HepG2 (cell line): Measurements from ENCODE around the gene C19orf18. TPM values are rescaled to one million over a fixed set of nuclear protein-coding genes. Genes with fewer than 3 reads are reported as not detected.

ENCODE experiments used
- ATRX ChIP-seq: sonication (generic); formaldehyde crosslinking; IDR thresholded peaks from 2 replicates; pipeline ENCODE4 v1.4.0; 2020; ENCODE audit warnings: missing genetic modification reagents, borderline replicate concordance
- HCFC1 ChIP-seq: fragments of 150-350 bp; IDR thresholded peaks from 2 replicates; pipeline ENCODE4 v1.6.1; 2014; ENCODE audit warnings: low read depth, low read length
- HMG20B ChIP-seq: conservative IDR thresholded peaks from 2 replicates; pipeline ENCODE4 v1.6.1; 2016; ENCODE audit warnings: missing genetic modification reagents, missing compliant biosample characterization
- HNRNPH1 ChIP-seq: fragments of 200-400 bp; formaldehyde crosslinking; optimal IDR thresholded peaks from 2 replicates; pipeline ENCODE3; 2017; ENCODE audit warnings: mild to moderate bottlenecking, low read depth, low read length
- IKZF4 ChIP-seq: sonication (generic); formaldehyde crosslinking; IDR thresholded peaks from 2 replicates; pipeline ENCODE4 v1.5.1; 2020; ENCODE audit warnings: borderline replicate concordance, mild to moderate bottlenecking, low read depth, missing genetic modification reagents; ENCODE audit errors: not compliant biosample characterization
- KMT2B ChIP-seq: IDR thresholded peaks from 2 replicates; pipeline ENCODE4 v1.6.1; 2016; ENCODE audit warnings: missing genetic modification reagents, missing compliant biosample characterization
- SP140L ChIP-seq: sonication (generic); formaldehyde crosslinking; IDR thresholded peaks from 2 replicates; pipeline ENCODE4 v1.4.0; 2020; ENCODE audit warnings: missing genetic modification reagents, borderline replicate concordance
- TCF7 ChIP-seq: sonication (generic); IDR thresholded peaks from 2 replicates; pipeline ENCODE4 v1.6.1; 2016; ENCODE audit warnings: antibody characterized with exemption, low read depth
- ZNF30 ChIP-seq: sonication (generic); formaldehyde crosslinking; IDR thresholded peaks from 2 replicates; pipeline ENCODE4 v1.5.0; 2020; ENCODE audit warnings: mild to moderate bottlenecking, missing genetic modification reagents
- polyA plus RNA-seq, 8 experiments: library from polyadenylated mRNA; depleted of rRNA in 3 of 8; stranded (reverse) in 7 of 8; unstranded in 1 of 8; fragments of >200 nt; fragmentation: Illumina TruSeq in 4 of 8; extraction: Trizol in 4 of 8; gene quantifications; 2 replicates each; pipeline versions ENCODE4 v1.2.1 to v1.2.3, GENCODE V29; 2011 to 2016; ENCODE audit warnings: low read depth in 4 of 8, missing spikeins in 1 of 8, mixed read lengths in 1 of 8; ENCODE audit not compliant: insufficient read depth in 1 of 8
- total RNA-seq, 5 experiments: library from RNA; depleted of rRNA; stranded (reverse); fragments of >200 nt; fragmentation: Illumina TruSeq; extraction: Trizol; gene quantifications; 2 replicates each; pipeline ENCODE4 v1.2.3, GENCODE V29; 2016; ENCODE audit warnings: low read depth in 1 of 5
- TF ChIP-seq, protein P1 (sequence below): sonication (generic); formaldehyde crosslinking; conservative IDR thresholded peaks from 2 replicates; pipeline ENCODE4 v1.4.0; 2020; ENCODE audit warnings: missing genetic modification reagents
- TF ChIP-seq, protein P2 (sequence below): sonication (generic); formaldehyde crosslinking; IDR thresholded peaks from 2 replicates; pipeline ENCODE4 v1.4.0; 2020; ENCODE audit warnings: missing genetic modification reagents
- TF ChIP-seq, protein P3 (sequence below): sonication (generic); formaldehyde crosslinking; IDR thresholded peaks from 2 replicates; pipeline ENCODE4 v1.5.1; 2020; ENCODE audit warnings: mild to moderate bottlenecking, missing genetic modification reagents, borderline replicate concordance
- TF ChIP-seq, protein P4 (sequence below): sonication (generic); formaldehyde crosslinking; IDR thresholded peaks from 2 replicates; pipeline ENCODE4 v1.4.0; 2020; ENCODE audit warnings: missing genetic modification reagents
- TF ChIP-seq, protein P5 (sequence below): IDR thresholded peaks from 2 replicates; pipeline ENCODE4 v1.6.1; 2016; ENCODE audit warnings: mild to moderate bottlenecking, missing biosample characterization, missing genetic modification reagents
- TF ChIP-seq, protein P6 (sequence below): IDR thresholded peaks from 2 replicates; pipeline ENCODE4 v1.6.1; 2016; ENCODE audit warnings: control low read depth

Gene C19orf18
- total and polyA plus RNA-seq, 2 of the 13 experiments (the other 11 are each of a cell fraction or from before 2014, with no cell fraction given): 0.38 to 0.55 TPM

DNA sequence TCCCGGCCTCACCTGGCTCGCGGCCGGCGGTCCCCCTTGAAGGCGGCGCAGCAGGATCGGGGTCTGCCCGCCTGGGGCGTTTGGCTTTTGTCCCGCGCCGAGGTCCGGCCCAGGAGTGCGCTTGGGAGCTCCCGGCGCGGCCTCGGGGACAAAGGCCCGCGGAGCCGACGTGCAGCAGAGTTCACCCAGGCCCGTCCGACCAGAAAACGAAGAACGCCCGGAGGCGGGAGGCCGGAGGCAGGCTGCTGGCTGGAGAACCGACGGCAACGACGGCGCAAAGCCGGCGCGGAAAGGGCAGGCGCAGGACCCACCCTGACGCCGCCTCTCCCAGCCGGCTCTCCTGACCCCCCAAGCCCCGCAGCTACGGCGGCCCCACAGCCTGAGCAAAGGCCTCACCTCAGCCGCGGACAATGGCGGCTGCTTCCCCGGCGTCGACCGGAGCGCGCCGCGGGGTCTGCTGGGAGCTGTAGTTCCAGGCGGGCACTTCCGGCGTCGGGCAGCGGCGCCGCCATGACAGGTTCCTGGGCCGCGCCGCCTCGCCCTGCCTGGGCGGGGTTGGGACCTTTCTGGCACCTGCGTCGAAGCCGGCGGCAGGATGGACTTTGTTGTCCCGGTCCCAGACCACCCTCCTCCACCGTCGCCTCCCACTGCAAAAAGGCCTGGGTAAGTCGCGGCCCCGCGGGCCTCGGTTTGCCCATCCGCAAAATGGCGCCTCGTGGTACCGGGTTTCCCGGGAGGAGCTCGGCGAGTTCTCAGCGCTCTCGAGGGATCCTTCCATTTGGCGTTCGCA lies 28.2 kb upstream of the C19orf18 start, which contains the start of gene ZNF606 (continued):
- TF ChIP-seq, protein P1, sequence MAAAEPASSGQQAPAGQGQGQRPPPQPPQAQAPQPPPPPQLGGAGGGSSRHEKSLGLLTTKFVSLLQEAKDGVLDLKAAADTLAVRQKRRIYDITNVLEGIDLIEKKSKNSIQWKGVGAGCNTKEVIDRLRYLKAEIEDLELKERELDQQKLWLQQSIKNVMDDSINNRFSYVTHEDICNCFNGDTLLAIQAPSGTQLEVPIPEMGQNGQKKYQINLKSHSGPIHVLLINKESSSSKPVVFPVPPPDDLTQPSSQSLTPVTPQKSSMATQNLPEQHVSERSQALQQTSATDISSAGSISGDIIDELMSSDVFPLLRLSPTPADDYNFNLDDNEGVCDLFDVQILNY: no peak; the same call in 1 of the 2 replicates
- TF ChIP-seq, protein P2, sequence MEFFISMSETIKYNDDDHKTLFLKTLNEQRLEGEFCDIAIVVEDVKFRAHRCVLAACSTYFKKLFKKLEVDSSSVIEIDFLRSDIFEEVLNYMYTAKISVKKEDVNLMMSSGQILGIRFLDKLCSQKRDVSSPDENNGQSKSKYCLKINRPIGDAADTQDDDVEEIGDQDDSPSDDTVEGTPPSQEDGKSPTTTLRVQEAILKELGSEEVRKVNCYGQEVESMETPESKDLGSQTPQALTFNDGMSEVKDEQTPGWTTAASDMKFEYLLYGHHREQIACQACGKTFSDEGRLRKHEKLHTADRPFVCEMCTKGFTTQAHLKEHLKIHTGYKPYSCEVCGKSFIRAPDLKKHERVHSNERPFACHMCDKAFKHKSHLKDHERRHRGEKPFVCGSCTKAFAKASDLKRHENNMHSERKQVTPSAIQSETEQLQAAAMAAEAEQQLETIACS (CRISPR knock-in tag): no peak; the same call in 1 of the 2 replicates
- no peak for TF ChIP-seq HNRNPH1
- TF ChIP-seq KMT2B (CRISPR knock-in tag): peak; percentile 93
- TF ChIP-seq ATRX (CRISPR knock-in tag): no peak
- TF ChIP-seq, protein P3, sequence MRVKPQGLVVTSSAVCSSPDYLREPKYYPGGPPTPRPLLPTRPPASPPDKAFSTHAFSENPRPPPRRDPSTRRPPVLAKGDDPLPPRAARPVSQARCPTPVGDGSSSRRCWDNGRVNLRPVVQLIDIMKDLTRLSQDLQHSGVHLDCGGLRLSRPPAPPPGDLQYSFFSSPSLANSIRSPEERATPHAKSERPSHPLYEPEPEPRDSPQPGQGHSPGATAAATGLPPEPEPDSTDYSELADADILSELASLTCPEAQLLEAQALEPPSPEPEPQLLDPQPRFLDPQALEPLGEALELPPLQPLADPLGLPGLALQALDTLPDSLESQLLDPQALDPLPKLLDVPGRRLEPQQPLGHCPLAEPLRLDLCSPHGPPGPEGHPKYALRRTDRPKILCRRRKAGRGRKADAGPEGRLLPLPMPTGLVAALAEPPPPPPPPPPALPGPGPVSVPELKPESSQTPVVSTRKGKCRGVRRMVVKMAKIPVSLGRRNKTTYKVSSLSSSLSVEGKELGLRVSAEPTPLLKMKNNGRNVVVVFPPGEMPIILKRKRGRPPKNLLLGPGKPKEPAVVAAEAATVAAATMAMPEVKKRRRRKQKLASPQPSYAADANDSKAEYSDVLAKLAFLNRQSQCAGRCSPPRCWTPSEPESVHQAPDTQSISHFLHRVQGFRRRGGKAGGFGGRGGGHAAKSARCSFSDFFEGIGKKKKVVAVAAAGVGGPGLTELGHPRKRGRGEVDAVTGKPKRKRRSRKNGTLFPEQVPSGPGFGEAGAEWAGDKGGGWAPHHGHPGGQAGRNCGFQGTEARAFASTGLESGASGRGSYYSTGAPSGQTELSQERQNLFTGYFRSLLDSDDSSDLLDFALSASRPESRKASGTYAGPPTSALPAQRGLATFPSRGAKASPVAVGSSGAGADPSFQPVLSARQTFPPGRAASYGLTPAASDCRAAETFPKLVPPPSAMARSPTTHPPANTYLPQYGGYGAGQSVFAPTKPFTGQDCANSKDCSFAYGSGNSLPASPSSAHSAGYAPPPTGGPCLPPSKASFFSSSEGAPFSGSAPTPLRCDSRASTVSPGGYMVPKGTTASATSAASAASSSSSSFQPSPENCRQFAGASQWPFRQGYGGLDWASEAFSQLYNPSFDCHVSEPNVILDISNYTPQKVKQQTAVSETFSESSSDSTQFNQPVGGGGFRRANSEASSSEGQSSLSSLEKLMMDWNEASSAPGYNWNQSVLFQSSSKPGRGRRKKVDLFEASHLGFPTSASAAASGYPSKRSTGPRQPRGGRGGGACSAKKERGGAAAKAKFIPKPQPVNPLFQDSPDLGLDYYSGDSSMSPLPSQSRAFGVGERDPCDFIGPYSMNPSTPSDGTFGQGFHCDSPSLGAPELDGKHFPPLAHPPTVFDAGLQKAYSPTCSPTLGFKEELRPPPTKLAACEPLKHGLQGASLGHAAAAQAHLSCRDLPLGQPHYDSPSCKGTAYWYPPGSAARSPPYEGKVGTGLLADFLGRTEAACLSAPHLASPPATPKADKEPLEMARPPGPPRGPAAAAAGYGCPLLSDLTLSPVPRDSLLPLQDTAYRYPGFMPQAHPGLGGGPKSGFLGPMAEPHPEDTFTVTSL (CRISPR knock-in tag): no peak
- TF ChIP-seq, protein P4, sequence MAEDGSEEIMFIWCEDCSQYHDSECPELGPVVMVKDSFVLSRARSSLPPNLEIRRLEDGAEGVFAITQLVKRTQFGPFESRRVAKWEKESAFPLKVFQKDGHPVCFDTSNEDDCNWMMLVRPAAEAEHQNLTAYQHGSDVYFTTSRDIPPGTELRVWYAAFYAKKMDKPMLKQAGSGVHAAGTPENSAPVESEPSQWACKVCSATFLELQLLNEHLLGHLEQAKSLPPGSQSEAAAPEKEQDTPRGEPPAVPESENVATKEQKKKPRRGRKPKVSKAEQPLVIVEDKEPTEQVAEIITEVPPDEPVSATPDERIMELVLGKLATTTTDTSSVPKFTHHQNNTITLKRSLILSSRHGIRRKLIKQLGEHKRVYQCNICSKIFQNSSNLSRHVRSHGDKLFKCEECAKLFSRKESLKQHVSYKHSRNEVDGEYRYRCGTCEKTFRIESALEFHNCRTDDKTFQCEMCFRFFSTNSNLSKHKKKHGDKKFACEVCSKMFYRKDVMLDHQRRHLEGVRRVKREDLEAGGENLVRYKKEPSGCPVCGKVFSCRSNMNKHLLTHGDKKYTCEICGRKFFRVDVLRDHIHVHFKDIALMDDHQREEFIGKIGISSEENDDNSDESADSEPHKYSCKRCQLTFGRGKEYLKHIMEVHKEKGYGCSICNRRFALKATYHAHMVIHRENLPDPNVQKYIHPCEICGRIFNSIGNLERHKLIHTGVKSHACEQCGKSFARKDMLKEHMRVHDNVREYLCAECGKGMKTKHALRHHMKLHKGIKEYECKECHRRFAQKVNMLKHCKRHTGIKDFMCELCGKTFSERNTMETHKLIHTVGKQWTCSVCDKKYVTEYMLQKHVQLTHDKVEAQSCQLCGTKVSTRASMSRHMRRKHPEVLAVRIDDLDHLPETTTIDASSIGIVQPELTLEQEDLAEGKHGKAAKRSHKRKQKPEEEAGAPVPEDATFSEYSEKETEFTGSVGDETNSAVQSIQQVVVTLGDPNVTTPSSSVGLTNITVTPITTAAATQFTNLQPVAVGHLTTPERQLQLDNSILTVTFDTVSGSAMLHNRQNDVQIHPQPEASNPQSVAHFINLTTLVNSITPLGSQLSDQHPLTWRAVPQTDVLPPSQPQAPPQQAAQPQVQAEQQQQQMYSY (CRISPR knock-in tag): no peak; the same call in 1 of the 2 replicates
- peak; percentile 87 for TF ChIP-seq HCFC1
- 0 out of 2 replicates have a peak, but pooled peaks have one; percentile 89 for TF ChIP-seq ZNF30 (CRISPR knock-in tag)
- 0 out of 2 replicates have a peak, but pooled peaks have one; percentile 43 for TF ChIP-seq SP140L (CRISPR knock-in tag)
- no peak for TF ChIP-seq TCF7
- TF ChIP-seq, protein P5, sequence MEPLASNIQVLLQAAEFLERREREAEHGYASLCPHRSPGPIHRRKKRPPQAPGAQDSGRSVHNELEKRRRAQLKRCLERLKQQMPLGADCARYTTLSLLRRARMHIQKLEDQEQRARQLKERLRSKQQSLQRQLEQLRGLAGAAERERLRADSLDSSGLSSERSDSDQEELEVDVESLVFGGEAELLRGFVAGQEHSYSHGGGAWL: peak; percentile 93; the same call in 1 of the 2 replicates
- TF ChIP-seq, protein P6, sequence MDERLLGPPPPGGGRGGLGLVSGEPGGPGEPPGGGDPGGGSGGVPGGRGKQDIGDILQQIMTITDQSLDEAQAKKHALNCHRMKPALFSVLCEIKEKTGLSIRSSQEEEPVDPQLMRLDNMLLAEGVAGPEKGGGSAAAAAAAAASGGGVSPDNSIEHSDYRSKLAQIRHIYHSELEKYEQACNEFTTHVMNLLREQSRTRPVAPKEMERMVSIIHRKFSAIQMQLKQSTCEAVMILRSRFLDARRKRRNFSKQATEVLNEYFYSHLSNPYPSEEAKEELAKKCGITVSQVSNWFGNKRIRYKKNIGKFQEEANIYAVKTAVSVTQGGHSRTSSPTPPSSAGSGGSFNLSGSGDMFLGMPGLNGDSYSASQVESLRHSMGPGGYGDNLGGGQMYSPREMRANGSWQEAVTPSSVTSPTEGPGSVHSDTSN: no peak
- peak; percentile 5; the same call in 1 of the 2 replicates for TF ChIP-seq HMG20B (CRISPR knock-in tag)
- TF ChIP-seq IKZF4 (CRISPR knock-in tag): no peak
